H1 (cell line): ENCODE measurements around the gene OCLN. TPM values are rescaled to one million over a fixed set of nuclear protein-coding genes. Genes with fewer than 3 reads are reported as not detected.

Source experiments
- CBX8 ChIP-seq: fragments of 300-800, 300-1000 bp; sonication (generic); IDR thresholded peaks from 2 replicates; pipeline ENCODE4 v1.7.1; 2016; ENCODE audit warnings: low read depth, low read length, borderline replicate concordance
- CHD1 ChIP-seq: IDR thresholded peaks from 2 replicates; pipeline ENCODE4 v1.6.1; 2012; ENCODE audit warnings: low read depth, low read length, improper control_type of control experiment
- EZH2 ChIP-seq: fragments of 200-600 bp; sonication (generic); IDR thresholded peaks from 2 replicates; pipeline ENCODE4 v1.7.1; 2012; ENCODE audit warnings: low read depth, mild to moderate bottlenecking, moderate library complexity, low read length, inconsistent platforms; ENCODE audit not compliant: severe bottlenecking
- HDAC2 ChIP-seq, 2 experiments: fragments of 300-600 bp in 1 of 2; sonication (generic) in 1 of 2; IDR thresholded peaks; 2 replicates each; pipeline ENCODE4 v1.6.1; 2011 to 2012; ENCODE audit warnings: low read depth in 2 of 2, low read length in 2 of 2, mild to moderate bottlenecking in 2 of 2, moderate library complexity in 2 of 2, borderline replicate concordance in 1 of 2, inconsistent platforms in 1 of 2
- KDM1A ChIP-seq: fragments of 200-600, 300-600 bp; sonication (generic); IDR thresholded peaks from 2 replicates; pipeline ENCODE4 v1.7.1; 2016; ENCODE audit warnings: mild to moderate bottlenecking, low read length, borderline replicate concordance
- NRF1 ChIP-seq: IDR thresholded peaks from 2 replicates; pipeline ENCODE4 v1.6.1; 2011; ENCODE audit warnings: mild to moderate bottlenecking, low read depth, low read length, improper control_type of control experiment
- RAD21 ChIP-seq, 2 experiments: IDR thresholded peaks in 1 of 2; conservative IDR thresholded peaks in 1 of 2; 2 replicates each; pipeline ENCODE4 v1.6.1; 2011; ENCODE audit warnings: low read depth in 2 of 2, low read length in 2 of 2, improper control_type of control experiment in 1 of 2, inconsistent platforms in 1 of 2, mild to moderate bottlenecking in 1 of 2, moderate library complexity in 1 of 2
- RBBP5 ChIP-seq: IDR thresholded peaks from 2 replicates; pipeline ENCODE4 v1.7.1; 2012; ENCODE audit warnings: low read depth, mild to moderate bottlenecking, inconsistent platforms, low read length, moderate library complexity, borderline replicate concordance
- RFX5 ChIP-seq: IDR thresholded peaks from 2 replicates; pipeline ENCODE4 v1.6.1; 2011; ENCODE audit warnings: low read depth, low read length, improper control_type of control experiment, borderline replicate concordance
- SIN3A ChIP-seq, 2 experiments: IDR thresholded peaks in 1 of 2; conservative IDR thresholded peaks in 1 of 2; 2 replicates each; pipeline ENCODE4 v1.6.1; 2011 to 2012; ENCODE audit warnings: low read length in 2 of 2, improper control_type of control experiment in 1 of 2, low read depth in 1 of 2, mild to moderate bottlenecking in 1 of 2
- SP4 ChIP-seq: IDR thresholded peaks from 2 replicates; pipeline ENCODE4 v1.6.1; 2012; ENCODE audit warnings: low read length, inconsistent platforms
- TAF7 ChIP-seq: optimal IDR thresholded peaks from 2 replicates; pipeline ENCODE3; 2011; ENCODE audit warnings: low read depth, mild to moderate bottlenecking, inconsistent platforms, low read length, moderate library complexity, borderline replicate concordance
- TCF12 ChIP-seq: IDR thresholded peaks from 2 replicates; pipeline ENCODE4 v1.6.1; 2011; ENCODE audit warnings: low read depth, mild to moderate bottlenecking, low read length
- polyA plus RNA-seq, 7 experiments: library from polyadenylated mRNA; depleted of rRNA in 3 of 7; stranded (reverse) in 5 of 7; unstranded in 2 of 7; fragments of >200 nt in 5 of 7; fragments of 200-250 nt in 2 of 7; gene quantifications; 1 replicate in 5 of 7; 2 replicates in 1 of 7; 4 replicates in 1 of 7; pipeline versions ENCODE4 v1.2.1 to v1.2.3, GENCODE V29; 2011 to 2013; ENCODE audit warnings: missing spikeins in 2 of 7, mixed read lengths in 2 of 7
- total RNA-seq: library from RNA; stranded (reverse); fragmentation: NEBNext Ultra II Directional; extraction: Animal tissue kit (Norgen Biotek cat#: 25700); gene quantifications from 2 replicates; pipeline ENCODE4 v1.2.1, GENCODE V29; 2021
- TF ChIP-seq, protein P1 (sequence below): IDR thresholded peaks from 2 replicates; pipeline ENCODE4 v1.6.1; 2012; ENCODE audit warnings: low read length, inconsistent platforms

The OCLN gene
- total and polyA plus RNA-seq, 2 of the 8 experiments (the other 6 are each of a cell fraction or from before 2014, with no cell fraction given), result 27.9 to 85.5 TPM

DNA sequence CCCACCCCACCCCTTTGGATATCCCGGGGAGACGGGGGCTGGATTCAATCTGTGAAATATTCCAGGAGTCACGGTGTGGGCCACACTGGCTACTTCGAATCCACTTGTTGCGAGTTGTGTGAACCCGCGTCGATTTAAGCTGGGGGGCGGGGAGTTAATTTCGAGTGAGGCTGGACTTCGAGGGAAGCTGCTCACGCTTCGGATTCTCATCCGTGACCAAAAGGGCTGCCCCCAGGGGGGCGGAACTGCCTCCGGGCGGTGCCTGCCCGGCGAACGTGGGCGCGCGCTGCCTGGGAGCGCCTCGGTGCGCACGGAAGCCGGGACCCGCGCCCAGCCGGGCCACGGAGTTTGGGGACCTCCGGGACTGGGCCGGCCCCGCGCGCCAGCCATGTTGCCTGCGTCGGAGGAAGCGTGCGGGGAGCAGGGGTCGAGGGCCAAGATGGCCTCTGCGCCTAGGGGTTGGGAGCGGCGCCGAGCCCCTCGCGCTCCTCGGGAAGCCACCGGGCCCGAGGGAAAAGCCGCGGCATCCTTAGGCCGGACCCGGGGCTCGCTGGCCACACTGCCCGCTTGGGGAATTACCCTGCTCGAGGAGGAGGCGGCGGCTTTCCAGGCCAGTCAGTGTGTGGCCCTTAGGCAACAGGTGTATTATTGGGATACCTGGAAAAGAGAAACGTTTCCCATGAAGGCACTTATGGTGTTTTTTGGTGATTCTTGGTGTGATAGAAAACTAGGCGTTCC lies 975 bp downstream of the OCLN start (continued):
- TF ChIP-seq RAD21 (IDR thresholded peaks at IDR 0.05 in 1 of 2, conservative IDR thresholded peaks at IDR 0.05 in 1 of 2; ENCODE audit: low read depth in 2 of 2, low read length in 2 of 2), result no peak
- TF ChIP-seq, protein P1, sequence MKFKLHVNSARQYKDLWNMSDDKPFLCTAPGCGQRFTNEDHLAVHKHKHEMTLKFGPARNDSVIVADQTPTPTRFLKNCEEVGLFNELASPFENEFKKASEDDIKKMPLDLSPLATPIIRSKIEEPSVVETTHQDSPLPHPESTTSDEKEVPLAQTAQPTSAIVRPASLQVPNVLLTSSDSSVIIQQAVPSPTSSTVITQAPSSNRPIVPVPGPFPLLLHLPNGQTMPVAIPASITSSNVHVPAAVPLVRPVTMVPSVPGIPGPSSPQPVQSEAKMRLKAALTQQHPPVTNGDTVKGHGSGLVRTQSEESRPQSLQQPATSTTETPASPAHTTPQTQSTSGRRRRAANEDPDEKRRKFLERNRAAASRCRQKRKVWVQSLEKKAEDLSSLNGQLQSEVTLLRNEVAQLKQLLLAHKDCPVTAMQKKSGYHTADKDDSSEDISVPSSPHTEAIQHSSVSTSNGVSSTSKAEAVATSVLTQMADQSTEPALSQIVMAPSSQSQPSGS, result no peak
- no peak for TF ChIP-seq NRF1
- TF ChIP-seq SP4, result no peak
- TF ChIP-seq KDM1A, result no peak
- no peak for TF ChIP-seq EZH2
- TF ChIP-seq TCF12, result no peak
- TF ChIP-seq HDAC2 (IDR thresholded peaks at IDR 0.05; ENCODE audit: borderline replicate concordance in 1 of 2, low read depth in 2 of 2, low read length in 2 of 2), result no peak
- TF ChIP-seq RFX5, result no peak
- no peak for TF ChIP-seq CHD1
- TF ChIP-seq CBX8, result no peak
- TF ChIP-seq TAF7, result no peak
- TF ChIP-seq RBBP5, result peak; percentile 79; the same call in 1 of the 2 replicates
- no peak for TF ChIP-seq SIN3A (conservative IDR thresholded peaks at IDR 0.05 in 1 of 2, IDR thresholded peaks at IDR 0.05 in 1 of 2; ENCODE audit: low read depth in 1 of 2, low read length in 2 of 2)
